NCI-H2107 (cell line): ENCODE data around the gene SERPINB10.
"Not testable (repeated sequence)": the region's sequence is repeated elsewhere in the genome, so short reads cannot be mapped to it uniquely, and the experiment has no call there.

Experiments used
- DNase-seq: peaks from one replicate; lab custom pipeline; 2025; lab: John Stamatoyannopoulos, UW

The SERPINB10 gene

DNA sequence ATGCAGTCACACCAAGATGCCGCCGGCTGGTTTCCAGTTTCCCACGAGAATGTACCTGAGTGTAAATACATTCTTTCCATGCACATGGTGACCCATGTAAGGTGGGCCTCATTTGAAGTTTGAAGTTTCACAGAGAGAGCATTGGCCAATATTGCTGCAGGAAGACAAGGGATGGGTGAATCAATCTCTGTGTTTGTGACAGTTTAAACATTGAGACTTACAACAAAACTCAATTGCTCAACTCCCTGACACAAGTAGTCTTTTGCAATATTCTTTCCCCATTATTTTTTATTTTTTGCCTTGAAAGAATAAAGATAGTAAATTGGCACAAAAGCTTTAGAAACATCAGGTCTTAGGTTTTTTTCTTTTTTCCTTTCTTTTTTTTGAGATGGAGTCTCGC is 15.2 kb upstream of the SERPINB10 start:
- no peak for DNase-seq

DNA sequence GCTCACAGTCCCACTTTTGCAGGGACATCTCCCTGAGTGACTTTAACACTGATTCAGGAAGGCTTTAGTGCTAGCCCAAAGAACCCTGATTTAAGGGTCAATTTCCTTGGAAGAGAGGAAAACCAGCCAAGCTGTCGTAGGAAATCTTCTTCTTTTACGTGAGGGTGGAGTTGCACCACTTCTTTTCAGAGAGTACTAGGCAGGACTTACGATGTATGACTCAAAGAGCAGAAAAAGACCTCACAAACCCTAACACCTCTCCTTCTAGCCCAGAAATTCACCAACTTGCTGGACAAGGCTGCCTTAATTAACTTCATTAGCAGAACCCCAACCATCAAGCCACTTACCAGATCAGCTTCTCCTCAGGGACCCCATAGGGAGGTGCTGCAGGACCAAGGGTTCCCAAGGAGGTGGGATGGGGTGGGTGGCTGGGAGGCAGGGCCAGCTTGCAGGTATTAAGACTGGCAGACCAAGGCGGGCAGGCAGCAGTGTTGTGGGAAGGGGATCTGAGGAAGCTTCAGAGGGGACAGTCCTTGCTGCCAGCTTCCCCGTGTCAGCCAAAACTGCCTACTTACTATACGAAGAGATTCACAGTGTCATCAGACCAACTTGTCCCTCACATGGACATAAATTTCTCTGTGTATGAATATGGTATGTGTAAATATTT is 13.5 kb upstream of the SERPINB10 start:
- no peak for DNase-seq

- no peak for DNase-seq
Observed at GRCh38 chr18:63895190-63895589, 12.6 kb upstream of the SERPINB10 start.

GRCh38 chr18:63897072-63897471 is 10.7 kb upstream of the SERPINB10 start:
- DNase-seq = no peak

- no peak for DNase-seq
Observed at GRCh38 chr18:63899206-63899605, 8.6 kb upstream of the SERPINB10 start.

DNA sequence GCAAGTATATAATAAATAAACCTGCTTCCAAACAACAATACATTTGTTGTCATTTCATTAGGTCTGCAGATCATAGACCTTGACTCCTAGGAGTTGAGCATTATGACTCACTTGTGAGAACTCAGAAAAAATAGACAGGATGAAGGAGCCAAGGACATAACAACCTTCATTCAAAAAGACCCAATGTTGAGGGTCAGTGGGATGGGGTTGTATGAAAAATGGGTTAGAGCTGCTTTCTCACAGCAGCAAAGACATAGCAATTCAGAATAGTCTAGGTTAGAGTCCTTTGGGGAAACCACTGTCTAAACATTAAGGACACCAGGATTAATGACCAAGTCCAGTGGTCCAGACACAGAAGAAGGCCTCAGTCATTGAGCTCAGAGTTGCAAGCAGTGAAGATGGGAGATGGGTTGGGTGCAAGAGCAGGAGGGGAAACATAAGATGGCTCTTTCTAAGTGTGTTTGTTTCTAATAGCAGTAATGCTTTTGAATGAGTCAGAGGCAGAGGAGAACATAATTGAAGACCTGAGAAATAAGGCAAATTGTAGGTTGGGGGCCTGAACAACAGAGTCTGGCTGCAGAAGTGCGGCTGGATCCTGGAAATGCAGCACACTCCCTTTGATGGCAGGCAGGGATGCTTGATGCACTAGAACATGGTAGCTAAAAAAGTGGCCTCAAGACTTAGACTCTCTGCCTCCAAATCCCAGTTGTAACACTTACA is 3.7 kb upstream of the SERPINB10 start:
- DNase-seq = no peak

GRCh38 chr18:63904694-63905093 is 3.1 kb upstream of the SERPINB10 start:
- DNase-seq = no peak

DNA sequence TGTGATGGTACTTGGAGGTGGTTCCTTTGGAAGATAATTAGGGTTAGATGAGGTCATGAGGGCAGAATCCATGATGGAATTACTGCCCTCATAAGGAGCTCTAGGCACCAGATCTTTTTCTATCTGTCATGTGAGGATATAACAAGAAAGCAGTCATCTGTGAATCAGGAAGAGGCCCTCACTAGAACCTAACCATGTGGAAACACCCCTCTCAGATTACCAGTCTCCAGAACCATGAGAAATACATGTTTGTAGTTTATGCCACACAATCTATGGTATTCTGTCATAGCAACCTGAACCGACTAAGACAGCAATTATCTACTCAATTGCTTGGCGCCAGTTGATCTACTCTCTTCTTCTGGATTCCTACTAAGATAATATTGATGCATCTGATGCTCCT is 2.4 kb upstream of the SERPINB10 start:
- DNase-seq = no peak

GRCh38 chr18:63906056-63906455 is 1.7 kb upstream of the SERPINB10 start:
- no peak for DNase-seq

DNA sequence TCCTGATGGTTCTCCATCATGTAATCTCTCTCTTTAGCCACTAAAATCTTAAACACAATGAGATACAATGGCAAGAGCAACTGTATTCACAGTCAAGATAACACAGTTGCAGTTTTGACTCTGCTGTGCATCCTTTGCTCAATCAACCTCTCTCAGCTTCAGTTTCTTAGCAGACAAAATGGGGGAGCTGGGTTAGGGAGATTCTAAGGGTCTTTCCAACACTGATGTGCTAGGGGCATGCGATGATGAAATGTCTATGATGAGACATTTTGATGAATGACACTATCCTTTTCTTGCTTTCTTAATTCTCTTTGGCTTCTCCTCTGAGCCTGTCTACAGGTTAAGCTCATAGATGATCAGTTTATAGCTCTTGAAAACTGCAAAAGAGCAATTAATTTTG is 1.1 kb downstream of the SERPINB10 start:
- no peak for DNase-seq

DNA sequence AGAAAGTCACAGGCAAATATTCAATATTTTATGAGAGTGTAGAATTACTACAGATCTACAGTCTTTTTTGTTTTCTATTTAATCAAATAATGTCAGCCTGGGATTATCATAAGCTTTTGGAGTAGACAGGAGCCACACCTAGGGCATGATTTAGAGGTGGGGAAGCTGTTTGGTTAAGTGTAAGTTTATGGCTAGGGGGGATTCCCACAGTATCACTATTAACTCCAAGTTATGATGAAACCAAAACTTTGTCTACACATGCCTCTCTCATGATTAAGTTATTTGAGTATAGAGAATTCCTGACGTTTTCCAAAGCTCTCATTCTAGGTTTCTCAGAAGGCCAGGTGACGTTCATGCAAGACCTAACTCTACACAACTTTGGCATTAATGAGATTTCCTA is 2.1 kb downstream of the SERPINB10 start:
- no peak for DNase-seq

- DNase-seq = no peak
Observed at GRCh38 chr18:63917817-63918216, 10.1 kb downstream of the SERPINB10 start.

- no peak for DNase-seq
Observed at GRCh38 chr18:63922049-63922448, 14.3 kb downstream of the SERPINB10 start.

DNA sequence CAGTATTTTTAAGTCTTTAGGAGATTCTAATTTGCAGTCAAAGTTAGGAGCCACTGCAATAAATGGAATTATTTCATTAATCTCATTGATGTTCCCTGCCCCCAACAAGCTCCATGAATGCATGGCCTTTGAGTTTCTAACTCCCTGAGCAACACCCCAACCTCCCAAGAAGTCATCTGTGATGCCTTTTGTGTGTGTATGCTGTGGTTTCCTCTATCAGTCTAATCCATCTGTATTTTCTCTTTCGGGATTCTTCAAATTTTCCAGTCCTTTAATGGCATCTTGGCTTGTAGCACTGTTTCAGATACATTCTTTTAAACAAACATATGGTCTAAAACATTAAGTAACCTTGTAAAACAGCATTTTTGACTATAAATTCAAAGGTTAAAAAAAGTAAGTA is 16.8 kb downstream of the SERPINB10 start:
- no peak for DNase-seq

DNA sequence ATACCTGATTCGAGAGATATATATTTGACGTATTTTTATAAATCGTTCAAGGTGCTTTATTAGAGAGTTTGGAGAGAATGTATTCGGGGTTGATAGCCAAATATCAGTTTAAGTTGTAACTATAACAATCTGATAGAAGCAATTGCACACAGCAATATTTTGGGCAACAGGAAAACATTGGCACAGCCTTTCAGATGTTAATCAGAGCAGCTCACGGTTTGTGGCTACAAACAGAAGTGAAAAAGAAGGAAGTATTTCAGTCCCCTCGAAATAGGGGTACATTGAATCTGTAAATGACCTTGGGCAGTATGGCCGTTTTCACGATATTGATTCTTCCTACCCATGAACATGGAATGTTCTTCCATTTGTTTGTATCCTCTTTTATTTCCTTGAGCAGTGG is 20.6 kb downstream of the SERPINB10 start:
- DNase-seq = no peak

DNA sequence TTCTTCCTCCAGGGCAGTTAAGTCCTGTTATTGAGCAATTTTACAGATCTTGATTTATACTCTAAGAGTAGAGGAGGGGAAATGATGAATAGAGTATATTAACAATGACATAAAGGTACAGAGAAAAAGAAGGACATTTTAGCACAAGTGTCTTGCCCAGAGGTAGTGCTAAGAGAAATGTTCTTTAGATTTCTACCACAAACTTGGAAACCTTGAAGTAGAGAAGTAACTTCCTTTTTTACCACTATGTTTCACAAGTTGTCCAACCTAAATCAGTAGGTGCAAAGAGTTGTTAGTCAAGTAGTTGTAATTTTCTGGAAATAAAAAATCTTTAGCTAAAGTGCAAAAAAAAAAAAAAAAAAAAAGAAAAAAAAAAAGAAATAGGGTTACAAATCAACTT is 21.6 kb downstream of the SERPINB10 start:
- DNase-seq = not testable (repeated sequence)

GRCh38 chr18:63930773-63931354 is 23.1 kb downstream of the SERPINB10 start:
- DNase-seq = no peak

- peak; percentile 77 for DNase-seq
Observed at GRCh38 chr18:63936156-63936931, 28.6 kb downstream of the SERPINB10 start.

- DNase-seq = no peak
Observed at GRCh38 chr18:63936932-63937393, 29.2 kb downstream of the SERPINB10 start.

- DNase-seq = no peak
Observed at GRCh38 chr18:63940008-63940407, 32.2 kb downstream of the SERPINB10 start.

- DNase-seq = not testable (repeated sequence)
Observed at GRCh38 chr18:63940543-63941050, 32.8 kb downstream of the SERPINB10 start.

- DNase-seq = no peak
Observed at GRCh38 chr18:63947051-63947790, 39.5 kb downstream of the SERPINB10 start.
